ENCODE data around the gene CDKAL1. TPM values are rescaled to one million over a fixed set of nuclear protein-coding genes. Genes with fewer than 3 reads are reported as not detected.
"Not testable (repeated sequence)": the region's sequence is repeated elsewhere in the genome, so short reads cannot be mapped to it uniquely, and the experiment has no call there.

CDKAL1 gene
- total and polyA plus RNA-seq, 11 donors, result 3.2 to 14.3 (median 9.3) TPM

DNA sequence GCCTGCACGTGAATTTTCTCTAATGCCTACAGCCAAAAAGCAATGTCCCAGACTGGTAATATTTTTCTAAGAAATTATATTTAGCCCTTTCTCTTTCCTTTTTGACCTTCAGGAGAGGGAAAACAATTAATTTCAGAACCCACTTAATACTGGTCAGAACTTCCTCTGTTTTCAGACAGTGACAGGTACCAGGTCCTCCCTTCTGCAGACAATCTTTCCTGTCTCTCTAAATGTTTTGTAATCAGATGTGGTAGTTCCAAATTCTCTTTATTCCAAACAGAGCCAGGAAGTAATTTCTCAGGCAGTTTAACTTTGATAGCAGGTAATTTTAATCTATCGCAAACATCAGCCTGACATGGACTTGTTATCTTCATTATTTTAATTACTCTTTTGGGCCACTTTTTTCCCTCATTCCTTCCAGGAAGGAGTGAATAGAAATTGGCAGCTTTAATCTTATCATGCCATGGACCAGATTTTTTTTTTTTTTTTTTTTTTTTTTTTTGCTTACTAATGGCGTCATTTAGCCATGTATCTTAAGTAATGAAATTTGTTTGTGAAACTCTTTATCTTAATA is 710.7 kb downstream of the CDKAL1 start:
- Histone ChIP-seq H3K27ac (no peak overlapping the region), H3K36me3 (no peaks in the 10 kb centered on the region), H3K27me3 (no peaks in the 10 kb centered on the region), H3K4me1 (no peaks in the 10 kb centered on the region), H3K9me3 (peaks cover 0 to 6% (median under 1%) of the 10 kb centered on the region in 12 donors), H3K4me3 (no peak overlapping the region)
- no peak for TF ChIP-seq POLR2A (IDR thresholded peaks at IDR 0.05)
- TF ChIP-seq, protein P1, sequence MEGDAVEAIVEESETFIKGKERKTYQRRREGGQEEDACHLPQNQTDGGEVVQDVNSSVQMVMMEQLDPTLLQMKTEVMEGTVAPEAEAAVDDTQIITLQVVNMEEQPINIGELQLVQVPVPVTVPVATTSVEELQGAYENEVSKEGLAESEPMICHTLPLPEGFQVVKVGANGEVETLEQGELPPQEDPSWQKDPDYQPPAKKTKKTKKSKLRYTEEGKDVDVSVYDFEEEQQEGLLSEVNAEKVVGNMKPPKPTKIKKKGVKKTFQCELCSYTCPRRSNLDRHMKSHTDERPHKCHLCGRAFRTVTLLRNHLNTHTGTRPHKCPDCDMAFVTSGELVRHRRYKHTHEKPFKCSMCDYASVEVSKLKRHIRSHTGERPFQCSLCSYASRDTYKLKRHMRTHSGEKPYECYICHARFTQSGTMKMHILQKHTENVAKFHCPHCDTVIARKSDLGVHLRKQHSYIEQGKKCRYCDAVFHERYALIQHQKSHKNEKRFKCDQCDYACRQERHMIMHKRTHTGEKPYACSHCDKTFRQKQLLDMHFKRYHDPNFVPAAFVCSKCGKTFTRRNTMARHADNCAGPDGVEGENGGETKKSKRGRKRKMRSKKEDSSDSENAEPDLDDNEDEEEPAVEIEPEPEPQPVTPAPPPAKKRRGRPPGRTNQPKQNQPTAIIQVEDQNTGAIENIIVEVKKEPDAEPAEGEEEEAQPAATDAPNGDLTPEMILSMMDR (IDR thresholded peaks at IDR 0.05), result no peak
- intact Hi-C loops (cut with DNase I), result loop anchor here in 1 of 10 donors (10.0 kb wide), 1 partner anchor 1180 kb away; no protein-coding TSS in a partner anchor
- ATAC-seq (no peak), DNase-seq (no peak)
- 63 to 76% (median 69%) methylated on average over 3 of the region's 3 CpGs for WGBS, 4 donors

DNA sequence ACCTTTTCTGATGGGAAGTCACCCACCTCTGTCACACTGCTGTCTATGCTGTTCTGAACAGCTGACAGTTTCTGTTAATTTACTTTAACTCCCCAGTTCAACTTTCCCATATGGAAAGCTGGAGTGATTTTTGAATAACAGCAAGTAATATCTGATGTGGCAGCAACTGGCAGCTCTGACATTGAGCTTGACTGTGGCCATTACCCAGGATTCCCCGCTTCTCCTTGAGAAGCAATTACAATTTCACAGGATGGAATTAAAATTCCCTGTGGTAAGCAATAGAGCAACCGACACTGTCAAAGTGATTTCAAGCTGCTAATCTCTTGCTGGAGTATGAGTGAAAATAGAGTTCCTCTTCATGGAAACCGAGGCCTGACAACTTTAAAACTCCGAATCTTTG is 711.2 kb downstream of the CDKAL1 start:
- no peaks in the 10 kb centered on the region for H3K36me3 ChIP-seq
- intact Hi-C loops (cut with DNase I), result loop anchor here in 1 of 10 donors (10.0 kb wide), 1 partner anchor 1179 kb away; no protein-coding TSS in a partner anchor
- DNase-seq, result no peak
- peaks cover 0 to 2% (median 0%) of the 10 kb centered on the region in 12 donors for H3K9me3 ChIP-seq
- no peak overlapping the region for H3K4me3 ChIP-seq
- H3K27ac ChIP-seq, result no peak overlapping the region
- TF ChIP-seq POLR2A (IDR thresholded peaks at IDR 0.05), result no peak
- TF ChIP-seq, protein P1 (IDR thresholded peaks at IDR 0.05), result no peak
- no peak for ATAC-seq
- WGBS, 4 donors, result 90 to 94% (median 90%) methylated on average over 4 of the region's 4 CpGs
- H3K27me3 ChIP-seq, result no peaks in the 10 kb centered on the region
- H3K4me1 ChIP-seq, result no peaks in the 10 kb centered on the region

DNA sequence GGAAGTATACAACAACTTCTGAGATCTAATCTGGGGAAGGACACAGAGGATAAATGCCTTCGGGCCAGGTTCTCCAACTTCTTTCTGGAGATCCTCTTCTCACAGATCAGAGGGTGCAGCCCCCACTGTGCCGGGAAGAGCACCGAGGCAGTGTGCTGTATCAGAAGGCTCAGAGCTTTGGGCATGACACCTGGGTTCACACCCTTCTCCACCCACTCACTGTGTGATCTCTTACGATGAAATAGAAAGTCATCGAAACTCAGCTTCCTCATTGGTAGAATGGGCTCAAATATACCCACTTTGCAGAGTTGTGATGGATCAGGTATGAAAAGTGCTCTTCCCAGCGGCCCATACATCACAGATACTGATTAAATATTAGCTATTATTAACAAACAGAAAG is 711.8 kb downstream of the CDKAL1 start:
- Histone ChIP-seq H3K9me3 (peaks cover 0 to 7% (median 0%) of the 10 kb centered on the region in 12 donors), H3K27ac (no peak overlapping the region), H3K27me3 (no peaks in the 10 kb centered on the region), H3K4me3 (no peak overlapping the region), H3K4me1 (no peaks in the 10 kb centered on the region), H3K36me3 (no peaks in the 10 kb centered on the region)
- TF ChIP-seq POLR2A (IDR thresholded peaks at IDR 0.05), result no peak
- TF ChIP-seq, protein P1 (IDR thresholded peaks at IDR 0.05), result no peak
- DNase-seq (no peak), ATAC-seq (no peak)
- 85 to 91% (median 86%) methylated on average over 6 of the region's 6 CpGs for WGBS, 4 donors
- intact Hi-C loops (cut with DNase I), result loop anchor here in 1 of 10 donors (10.0 kb wide), 1 partner anchor 1179 kb away; no protein-coding TSS in a partner anchor

DNA sequence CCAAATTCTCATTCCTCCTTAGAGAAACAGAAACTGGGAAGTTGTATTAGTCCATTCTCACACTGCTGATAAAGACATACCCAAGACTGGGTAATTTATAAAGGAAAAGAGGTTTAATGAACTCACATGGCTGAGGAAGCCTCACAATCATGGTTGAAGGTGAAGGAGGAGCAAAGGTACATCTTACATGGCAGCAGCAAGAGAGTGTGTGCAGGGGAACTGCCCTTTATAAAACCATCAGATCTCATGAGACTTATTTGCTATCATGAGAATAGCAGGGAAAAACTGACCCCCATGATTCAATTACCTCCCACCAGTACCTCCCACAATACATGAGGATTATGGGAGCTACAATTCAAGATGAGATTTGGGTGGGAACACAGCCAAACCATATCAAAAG is 720.2 kb downstream of the CDKAL1 start:
- H3K4me1 ChIP-seq; H3K27me3 ChIP-seq; ATAC-seq; H3K27ac ChIP-seq; H3K36me3 ChIP-seq; H3K4me3 ChIP-seq; DNase-seq; intact Hi-C loops (cut with DNase I): not testable (repeated sequence)
- peaks cover 0 to 20% (median 0%) of the 10 kb centered on the region in 12 donors for H3K9me3 ChIP-seq

- no peak overlapping the region for H3K4me3 ChIP-seq
- no peaks in the 10 kb centered on the region for H3K27me3 ChIP-seq
- H3K36me3 ChIP-seq, result no peaks in the 10 kb centered on the region
- no peak for TF ChIP-seq POLR2A (IDR thresholded peaks at IDR 0.05)
- TF ChIP-seq, protein P1 (IDR thresholded peaks at IDR 0.05), result no peak
- ATAC-seq (no peak), DNase-seq (no peak)
- peaks cover 0 to 14% (median 0%) of the 10 kb centered on the region in 12 donors for H3K9me3 ChIP-seq
- no peak overlapping the region for H3K27ac ChIP-seq
- intact Hi-C loops (cut with DNase I), result no loop called here
- WGBS, 4 donors, result 86 to 92% (median 90%) methylated on average over 3 of the region's 3 CpGs
- H3K4me1 ChIP-seq, result no peaks in the 10 kb centered on the region
Measured at GRCh38 chr6:21256197-21256596, 721.9 kb downstream of the CDKAL1 start.
